Peyer's patch (tissue), 4 donors: Measurements from ENCODE around the gene MED10.

ENCODE experiments used
- CTCF ChIP-seq, 6 experiments: fragments of 450-650 bp in 4 of 6; fragments of 200-600 bp in 2 of 6; sonication (generic) in 1 of 6; IDR thresholded peaks; one replicate each; pipeline ENCODE4 v1.5.1; 2017 to 2019; ENCODE audit warnings: antibody characterized with exemption in 6 of 6, mild to moderate bottlenecking in 3 of 6, moderate library complexity in 1 of 6
- POLR2A ChIP-seq, 2 donors: fragments of 450-650 bp; IDR thresholded peaks; one replicate each; pipeline ENCODE4 v1.5.1; 2017; ENCODE audit warnings: antibody characterized with exemption in 2 of 2, mild to moderate bottlenecking in 2 of 2, moderate library complexity in 2 of 2

GRCh38 chr5:6417657-6418056 is 39.3 kb upstream of the MED10 start:
- TF ChIP-seq POLR2A (IDR thresholded peaks at IDR 0.05) (no peak), CTCF (IDR thresholded peaks at IDR 0.05) (no peak)
